Panc1 (cell line): ENCODE data around the gene LILRA2. TPM values are rescaled to one million over a fixed set of nuclear protein-coding genes. Genes with fewer than 3 reads are reported as not detected.

Experiments used
- ATAC-seq: fragments of 200-7000 bp; cut with Tn5 transposase; 2 replicates; pipeline ENCODE4 v1.9.1; 2020; ENCODE audit warnings: mild to moderate bottlenecking, moderate library complexity
- BruUV-seq: library from RNA; stranded (reverse); fragments of 400-500 nt; replicated peaks from 2 replicates; lab custom pipeline; 2021; lab: Mats Ljungman, UMichigan
- CTCF ChIA-PET: fragments of 300-600 bp; sonication (Branson Sonifier 250); formaldehyde crosslinking; loops from one replicate; lab custom pipeline; 2022; ENCODE audit warnings: antibody characterized with exemption; lab: Charles Lee
- POLR2A ChIA-PET: fragments of 300-600 bp; sonication (Branson Sonifier 250); formaldehyde crosslinking; loops from one replicate; lab custom pipeline; 2022; ENCODE audit warnings: antibody characterized with exemption; lab: Charles Lee
- DNase-seq: peaks from one replicate; pipeline ENCODE4 v3.0.0-alpha.2; 2010; ENCODE audit warnings: low read depth, low spot score
- H3K27ac ChIP-seq: 2 replicates; pipeline ENCODE4 v1.5.1; 2011; ENCODE audit warnings: mild to moderate bottlenecking, low read length, inconsistent platforms
- H3K27me3 ChIP-seq: fragments of 200-500 bp; sonication (Bioruptor generic); 2 replicates; pipeline ENCODE4 v1.6.0; 2014; ENCODE audit warnings: low read length, inconsistent platforms; ENCODE audit not compliant: control insufficient read depth, insufficient read depth
- H3K36me3 ChIP-seq: fragments of 200-500 bp; sonication (Bioruptor generic); 2 replicates; pipeline ENCODE4 v1.5.1; 2014; ENCODE audit warnings: inconsistent platforms, mild to moderate bottlenecking, low read length, moderate library complexity; ENCODE audit not compliant: control insufficient read depth, insufficient read depth
- H3K4me1 ChIP-seq: 2 replicates; pipeline ENCODE4 v1.5.1; 2011; ENCODE audit warnings: inconsistent platforms, mild to moderate bottlenecking, low read length, moderate library complexity; ENCODE audit not compliant: control insufficient read depth, insufficient read depth
- H3K4me3 ChIP-seq, 2 experiments: 2 replicates each; pipeline ENCODE4 v1.5.1; 2011 to 2012; ENCODE audit warnings: low read depth in 2 of 2, low read length in 2 of 2, mild to moderate bottlenecking in 2 of 2, inconsistent platforms in 1 of 2, moderate library complexity in 1 of 2
- H3K9me3 ChIP-seq: fragments of 200-500 bp; sonication (Bioruptor generic); 2 replicates; pipeline ENCODE4 v1.5.1; 2014; ENCODE audit warnings: low read depth, mild to moderate bottlenecking, inconsistent platforms, low read length, moderate library complexity; ENCODE audit not compliant: control insufficient read depth, insufficient read depth
- CTCF ChIP-seq: fragments of 450-650 bp; IDR thresholded peaks from 2 replicates; pipeline ENCODE4 v1.5.1; 2017; ENCODE audit warnings: mild to moderate bottlenecking
- POLR2AphosphoS5 ChIP-seq: IDR thresholded peaks from 2 replicates; pipeline ENCODE4 v1.6.1; 2012; ENCODE audit warnings: mild to moderate bottlenecking, low read depth, low read length, moderate library complexity
- SIN3A ChIP-seq: IDR thresholded peaks from 2 replicates; pipeline ENCODE4 v1.6.1; 2012; ENCODE audit warnings: low read depth, mild to moderate bottlenecking, low read length, moderate library complexity, borderline replicate concordance; ENCODE audit not compliant: insufficient read depth
- TCF7L2 ChIP-seq: IDR thresholded peaks from 2 replicates; pipeline ENCODE4 v1.6.1; 2011; ENCODE audit warnings: mild to moderate bottlenecking, low read depth, low read length, inconsistent platforms
- in situ Hi-C: cut with HindIII; loops from 2 replicates; pipeline ENCODE4 v1.10.0; 2016; ENCODE audit warnings: low sequenced_read_pairs, low pct_unique_long_range_greater_than_20kb
- intact Hi-C: fragments of 100-400 bp; cut with micrococcal nuclease; formaldehyde crosslinking; loops from one replicate; pipeline ENCODE4 v1.10.0; 2022; ENCODE audit not compliant: unreplicated experiment
- total RNA-seq: library from RNA; stranded (reverse); gene quantifications from one replicate; pipeline ENCODE4 v1.2.1, GENCODE V29; 2021; ENCODE audit not compliant: unreplicated experiment
- TF ChIP-seq, protein P1 (sequence below), 2 experiments: IDR thresholded peaks; 2 replicates each; pipeline ENCODE4 v1.6.1; 2011 to 2012; ENCODE audit warnings: low read depth in 2 of 2, control low read depth in 1 of 2, low read length in 1 of 2, mild to moderate bottlenecking in 1 of 2, moderate library complexity in 1 of 2; ENCODE audit not compliant: insufficient read depth in 1 of 2

Gene LILRA2
- total RNA-seq, 1 experiment from 2014 or later, result not detected

- in situ Hi-C loops (no loop called here), intact Hi-C loops (no loop called here)
- Histone ChIP-seq H3K27ac (no peak overlapping the region), H3K4me1 (no peaks in the 10 kb centered on the region), H3K36me3 (no peaks in the 10 kb centered on the region), H3K27me3 (peaks cover 45% of the 10 kb centered on the region), H3K4me3 (no peak overlapping the region), H3K9me3 (no peaks in the 10 kb centered on the region)
- CTCF ChIA-PET, result no interaction called here
- no peak for TF ChIP-seq POLR2AphosphoS5
- no peak for TF ChIP-seq CTCF
- TF ChIP-seq TCF7L2, result no peak
- TF ChIP-seq SIN3A, result no peak
- TF ChIP-seq, protein P1, sequence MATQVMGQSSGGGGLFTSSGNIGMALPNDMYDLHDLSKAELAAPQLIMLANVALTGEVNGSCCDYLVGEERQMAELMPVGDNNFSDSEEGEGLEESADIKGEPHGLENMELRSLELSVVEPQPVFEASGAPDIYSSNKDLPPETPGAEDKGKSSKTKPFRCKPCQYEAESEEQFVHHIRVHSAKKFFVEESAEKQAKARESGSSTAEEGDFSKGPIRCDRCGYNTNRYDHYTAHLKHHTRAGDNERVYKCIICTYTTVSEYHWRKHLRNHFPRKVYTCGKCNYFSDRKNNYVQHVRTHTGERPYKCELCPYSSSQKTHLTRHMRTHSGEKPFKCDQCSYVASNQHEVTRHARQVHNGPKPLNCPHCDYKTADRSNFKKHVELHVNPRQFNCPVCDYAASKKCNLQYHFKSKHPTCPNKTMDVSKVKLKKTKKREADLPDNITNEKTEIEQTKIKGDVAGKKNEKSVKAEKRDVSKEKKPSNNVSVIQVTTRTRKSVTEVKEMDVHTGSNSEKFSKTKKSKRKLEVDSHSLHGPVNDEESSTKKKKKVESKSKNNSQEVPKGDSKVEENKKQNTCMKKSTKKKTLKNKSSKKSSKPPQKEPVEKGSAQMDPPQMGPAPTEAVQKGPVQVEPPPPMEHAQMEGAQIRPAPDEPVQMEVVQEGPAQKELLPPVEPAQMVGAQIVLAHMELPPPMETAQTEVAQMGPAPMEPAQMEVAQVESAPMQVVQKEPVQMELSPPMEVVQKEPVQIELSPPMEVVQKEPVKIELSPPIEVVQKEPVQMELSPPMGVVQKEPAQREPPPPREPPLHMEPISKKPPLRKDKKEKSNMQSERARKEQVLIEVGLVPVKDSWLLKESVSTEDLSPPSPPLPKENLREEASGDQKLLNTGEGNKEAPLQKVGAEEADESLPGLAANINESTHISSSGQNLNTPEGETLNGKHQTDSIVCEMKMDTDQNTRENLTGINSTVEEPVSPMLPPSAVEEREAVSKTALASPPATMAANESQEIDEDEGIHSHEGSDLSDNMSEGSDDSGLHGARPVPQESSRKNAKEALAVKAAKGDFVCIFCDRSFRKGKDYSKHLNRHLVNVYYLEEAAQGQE (IDR thresholded peaks at IDR 0.05; ENCODE audit: insufficient read depth in 1 of 2, low read depth in 2 of 2, low read length in 1 of 2), result no peak
- DNase-seq (no peak), ATAC-seq (no peak)
- BruUV-seq, result no TSS peak
- POLR2A ChIA-PET, result no interaction called here
Observed at GRCh38 chr19:54536956-54537355, 36.6 kb upstream of the LILRA2 start.

DNA sequence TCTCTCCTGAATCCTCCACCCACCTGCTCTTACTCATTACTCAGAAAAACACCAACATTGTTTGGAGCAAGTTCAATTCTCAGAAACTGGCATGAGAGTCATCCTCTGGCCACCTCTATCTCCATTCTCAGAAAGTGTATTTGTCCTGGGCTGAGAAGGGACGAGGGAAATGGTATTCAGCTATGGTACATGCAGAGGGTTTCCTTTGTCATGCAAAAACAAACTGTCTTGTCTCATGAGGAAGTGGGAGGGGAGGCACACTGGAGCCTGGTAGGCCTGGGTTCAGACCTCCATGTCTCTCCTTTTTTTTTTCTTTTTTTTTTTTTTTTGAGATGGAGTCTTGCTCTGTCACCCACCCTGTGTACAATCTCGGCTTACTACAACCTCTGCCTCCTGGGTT is 31.9 kb upstream of the LILRA2 start:
- POLR2A ChIA-PET, result no interaction called here
- CTCF ChIA-PET, result interaction anchor here (0.6 kb wide), 1 partner anchor 827 kb away, joined by 3 read pairs; no protein-coding TSS in a partner anchor

More for the DNA sequence above, 31.9 kb upstream of the LILRA2 start:
- H3K4me3 ChIP-seq, result no peak overlapping the region
- intact Hi-C loops, result no loop called here
- no peak for DNase-seq
- peaks cover 6% of the 10 kb centered on the region; the same call in 1 of the 2 replicates for H3K27me3 ChIP-seq
- ATAC-seq, result no peak
- H3K27ac ChIP-seq, result no peak overlapping the region
- no peaks in the 10 kb centered on the region for H3K36me3 ChIP-seq
- in situ Hi-C loops, result no loop called here
- H3K4me1 ChIP-seq, result no peaks in the 10 kb centered on the region
- BruUV-seq, result no TSS peak
- no peaks in the 10 kb centered on the region for H3K9me3 ChIP-seq
- TF ChIP-seq SIN3A (no peak), CTCF (no peak), TCF7L2 (no peak), POLR2AphosphoS5 (no peak)
- TF ChIP-seq, protein P1 (IDR thresholded peaks at IDR 0.05; ENCODE audit: insufficient read depth in 1 of 2, low read depth in 2 of 2, low read length in 1 of 2), result no peak
